ENCODE data around the gene FBXW7.

DNA sequence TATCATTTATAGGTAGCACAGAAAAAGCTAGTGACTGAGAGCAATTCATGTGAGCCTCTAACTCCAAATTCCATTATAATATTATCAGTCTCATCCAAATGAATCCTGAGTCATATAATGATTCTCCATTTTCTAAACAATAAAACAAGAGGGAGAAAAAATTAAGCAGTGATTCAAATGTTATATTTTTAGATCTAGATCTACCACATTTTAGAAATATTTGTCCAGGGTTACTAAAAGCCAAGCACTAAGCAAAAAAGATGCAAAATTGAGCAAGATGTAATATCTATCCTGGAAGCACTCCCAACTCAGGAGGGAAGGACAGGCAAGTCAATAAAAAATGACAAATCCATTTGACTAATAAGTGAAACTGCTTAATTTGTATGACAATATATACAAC, 172.8 kb downstream of the FBXW7 start:
- TF ChIP-seq CTCF (IDR thresholded peaks at IDR 0.05) (no peak), ZNF423 (CRISPR knock-in tag; IDR thresholded peaks at IDR 0.05) (no peak), FOXJ3 (CRISPR knock-in tag; IDR thresholded peaks at IDR 0.05; ENCODE audit: borderline replicate concordance) (no peak), MAX (CRISPR knock-in tag; IDR thresholded peaks at IDR 0.05) (no peak), ESRRA (CRISPR knock-in tag; IDR thresholded peaks at IDR 0.05; ENCODE audit: borderline replicate concordance) (no peak)

All from WTC11 (cell line).